ENCODE measurements around the gene ZNF771.
"Not testable (repeated sequence)": the region's sequence is repeated elsewhere in the genome, so short reads cannot be mapped to it uniquely, and the experiment has no call there.

The ZNF771 gene

GRCh38 chr16:30430428-30430970, 23.1 kb downstream of the ZNF771 start:
- DNase-seq (ENCODE audit: low spot score) = no peak

- DNase-seq (ENCODE audit: low spot score) = no peak
Measured at GRCh38 chr16:30434852-30435251, 27.4 kb downstream of the ZNF771 start.

- DNase-seq (ENCODE audit: low spot score) = no peak
Measured at GRCh38 chr16:30437511-30438046, 30.2 kb downstream of the ZNF771 start.

- DNase-seq (ENCODE audit: low spot score) = no peak
Measured at GRCh38 chr16:30438835-30439234, 31.4 kb downstream of the ZNF771 start.

GRCh38 chr16:30439720-30440348, 32.4 kb downstream of the ZNF771 start:
- DNase-seq (ENCODE audit: low spot score) = no peak

- no peak for DNase-seq (ENCODE audit: low spot score)
Measured at GRCh38 chr16:30443631-30444030, 36.2 kb downstream of the ZNF771 start.

- DNase-seq (ENCODE audit: low spot score) = no peak
Measured at GRCh38 chr16:30444231-30445148, 37.1 kb downstream of the ZNF771 start.

GRCh38 chr16:30445149-30445407, 37.7 kb downstream of the ZNF771 start:
- no peak for DNase-seq (ENCODE audit: low spot score)

- DNase-seq (ENCODE audit: low spot score) = peak; percentile 95
Measured at GRCh38 chr16:30445408-30446202, 38.2 kb downstream of the ZNF771 start, which contains the start of gene SEPHS2. SEPHS2 (minus strand) TSS chr16:30445874; CDS start chr16:30445727, 147 bp downstream.

- no peak for DNase-seq (ENCODE audit: low spot score)
Measured at GRCh38 chr16:30446203-30446595, 38.8 kb downstream of the ZNF771 start.

GRCh38 chr16:30447512-30448226, 40.3 kb downstream of the ZNF771 start:
- no peak for DNase-seq (ENCODE audit: low spot score)

GRCh38 chr16:30449116-30449435, 41.7 kb downstream of the ZNF771 start:
- DNase-seq (ENCODE audit: low spot score) = no peak

GRCh38 chr16:30452709-30453580, 45.5 kb downstream of the ZNF771 start:
- not testable (repeated sequence) for DNase-seq (ENCODE audit: low spot score)

GRCh38 chr16:30456302-30456701, 48.9 kb downstream of the ZNF771 start:
- no peak for DNase-seq (ENCODE audit: low spot score)

GRCh38 chr16:30457256-30457655, 49.9 kb downstream of the ZNF771 start:
- DNase-seq (ENCODE audit: low spot score) = no peak

GRCh38 chr16:30457743-30458560, 50.5 kb downstream of the ZNF771 start:
- no peak for DNase-seq (ENCODE audit: low spot score)

- DNase-seq (ENCODE audit: low spot score) = no peak
Measured at GRCh38 chr16:30458561-30459394, 51.4 kb downstream of the ZNF771 start.

GRCh38 chr16:30459456-30459855, 52.0 kb downstream of the ZNF771 start:
- no peak for DNase-seq (ENCODE audit: low spot score)

GRCh38 chr16:30461426-30461825, 54.0 kb downstream of the ZNF771 start:
- DNase-seq (ENCODE audit: low spot score) = not testable (repeated sequence)

Measured in AG08395 (cell line).